Neural progenitor cell (in vitro differentiated cells): Measurements from ENCODE around the gene MRC2. TPM values are rescaled to one million over a fixed set of nuclear protein-coding genes. Genes with fewer than 3 reads are reported as not detected.

Experiments used
- DNase-seq: peaks from one replicate; pipeline ENCODE4 v3.0.0-alpha.2; 2016; ENCODE audit warnings: low spot score
- H2AFZ ChIP-seq: fragments of 200-600 bp; sonication (generic); replicated peaks from 2 replicates; pipeline ENCODE4 v1.6.1; 2016; ENCODE audit warnings: antibody characterized with exemption
- H3F3A ChIP-seq: fragments of 200-600 bp; sonication (generic); 2 replicates; pipeline ENCODE4 v1.6.1; 2016; ENCODE audit warnings: antibody characterized with exemption, low read depth
- H3K27ac ChIP-seq: fragments of 200-600 bp; sonication (generic); 2 replicates; pipeline ENCODE4 v1.5.1; 2016; ENCODE audit warnings: mild to moderate bottlenecking
- H3K27me3 ChIP-seq: fragments of 200-600 bp; sonication (generic); 2 replicates; pipeline ENCODE4 v1.6.1; 2016; ENCODE audit warnings: mild to moderate bottlenecking, moderate library complexity
- H3K36me3 ChIP-seq: fragments of 200-600 bp; sonication (generic); 2 replicates; pipeline ENCODE4 v1.5.1; 2016
- H3K4me1 ChIP-seq: fragments of 200-600 bp; sonication (generic); 2 replicates; pipeline ENCODE4 v1.6.1; 2016; ENCODE audit warnings: mixed run types
- H3K4me2 ChIP-seq: fragments of 200-600 bp; sonication (generic); 2 replicates; pipeline ENCODE4 v1.6.1; 2016
- H3K4me3 ChIP-seq: fragments of 200-600 bp; sonication (generic); 2 replicates; pipeline ENCODE4 v1.5.1; 2016
- H3K79me2 ChIP-seq: fragments of 200-600 bp; sonication (generic); 2 replicates; pipeline ENCODE4 v1.6.1; 2016; ENCODE audit warnings: low read depth
- H3K9ac ChIP-seq: fragments of 200-600 bp; sonication (generic); 2 replicates; pipeline ENCODE4 v1.6.1; 2016
- H3K9me3 ChIP-seq: fragments of 200-600 bp; sonication (generic); 2 replicates; pipeline ENCODE4 v1.5.1; 2016; ENCODE audit warnings: low read depth
- H4K20me1 ChIP-seq: fragments of 200-600 bp; sonication (generic); 2 replicates; pipeline ENCODE4 v1.6.1; 2016; ENCODE audit warnings: low read depth
- H3K27ac Mint-ChIP-seq: 3 replicates; pipeline ENCODE4 v1.8.0; 2021; ENCODE audit warnings: mixed read lengths
- H3K27me3 Mint-ChIP-seq: 2 replicates; pipeline ENCODE4 v1.8.0; 2022; ENCODE audit warnings: low read depth, mild to moderate bottlenecking, inconsistent platforms, moderate library complexity, mixed read lengths; ENCODE audit not compliant: insufficient read depth
- H3K36me3 Mint-ChIP-seq: 3 replicates; pipeline ENCODE4 v1.8.0; 2021; ENCODE audit warnings: mixed read lengths
- H3K4me1 Mint-ChIP-seq: 3 replicates; pipeline ENCODE4 v1.8.0; 2021; ENCODE audit warnings: mixed read lengths
- H3K4me3 Mint-ChIP-seq: 3 replicates; pipeline ENCODE4 v1.8.0; 2021; ENCODE audit warnings: mild to moderate bottlenecking, moderate library complexity, mixed read lengths
- H3K9me3 Mint-ChIP-seq: 3 replicates; pipeline ENCODE4 v1.8.0; 2020; ENCODE audit warnings: mixed read lengths
- EZH2 ChIP-seq: fragments of 200-600 bp; sonication (generic); IDR thresholded peaks from 2 replicates; pipeline ENCODE4 v1.6.1; 2017; ENCODE audit warnings: antibody characterized with exemption, mild to moderate bottlenecking, moderate library complexity
- EZH2phosphoT487 ChIP-seq: fragments of 200-600 bp; sonication (generic); IDR thresholded peaks from 2 replicates; pipeline ENCODE4 v1.6.1; 2017; ENCODE audit warnings: antibody characterized with exemption
- total RNA-seq: library from RNA; depleted of rRNA; stranded (reverse); fragments of >200 nt; gene quantifications from 2 replicates; pipeline ENCODE4 v1.2.3, GENCODE V29; 2015; ENCODE audit warnings: low replicate concordance
- TF ChIP-seq, protein P1 (sequence below): fragments of 200-600 bp; sonication (generic); IDR thresholded peaks from 2 replicates; pipeline ENCODE4 v1.5.1; 2017; ENCODE audit warnings: antibody characterized with exemption, mild to moderate bottlenecking

The MRC2 gene
- total RNA-seq, 1 donor from 2014 or later, result 24.6 TPM

DNA sequence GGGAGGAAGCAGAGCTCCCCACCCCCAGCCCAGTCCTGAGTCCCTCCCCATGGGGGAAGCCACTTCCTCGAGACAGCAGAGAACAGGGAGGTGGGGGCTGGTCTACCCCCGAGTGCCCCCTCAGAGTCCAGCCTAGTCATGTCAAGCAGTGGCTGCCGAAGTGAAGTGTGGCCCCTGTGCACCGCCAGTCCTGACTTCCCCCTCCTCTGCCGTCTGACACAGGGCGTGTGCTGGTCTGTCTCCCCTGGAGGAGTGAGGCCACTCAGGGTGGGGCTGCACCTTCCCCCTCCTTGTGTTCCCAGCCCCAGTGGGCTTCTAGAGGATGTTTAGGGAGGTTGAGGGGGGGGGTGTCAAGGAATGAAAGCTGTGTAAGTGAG lies 46.9 kb downstream of the MRC2 start:
- H3K27me3 ChIP-seq, result no peaks in the 10 kb centered on the region
- no peak overlapping the region for H3K27ac Mint-ChIP-seq
- H3K27me3 Mint-ChIP-seq, result no peaks in the 10 kb centered on the region
- no peaks in the 10 kb centered on the region for H4K20me1 ChIP-seq
- H3K9me3 ChIP-seq, result no peaks in the 10 kb centered on the region
- H3K79me2 ChIP-seq, result no peaks in the 10 kb centered on the region
- no peak overlapping the region for H3K4me3 ChIP-seq
- H3K4me1 Mint-ChIP-seq, result no peaks in the 10 kb centered on the region
- no peak overlapping the region for H3K4me3 Mint-ChIP-seq
- H3K4me2 ChIP-seq, result no peak overlapping the region
- no peaks in the 10 kb centered on the region for H3K4me1 ChIP-seq
- DNase-seq, result no peak
- no peaks in the 10 kb centered on the region for H3F3A ChIP-seq
- no peak overlapping the region for H3K27ac ChIP-seq
- TF ChIP-seq, protein P1, sequence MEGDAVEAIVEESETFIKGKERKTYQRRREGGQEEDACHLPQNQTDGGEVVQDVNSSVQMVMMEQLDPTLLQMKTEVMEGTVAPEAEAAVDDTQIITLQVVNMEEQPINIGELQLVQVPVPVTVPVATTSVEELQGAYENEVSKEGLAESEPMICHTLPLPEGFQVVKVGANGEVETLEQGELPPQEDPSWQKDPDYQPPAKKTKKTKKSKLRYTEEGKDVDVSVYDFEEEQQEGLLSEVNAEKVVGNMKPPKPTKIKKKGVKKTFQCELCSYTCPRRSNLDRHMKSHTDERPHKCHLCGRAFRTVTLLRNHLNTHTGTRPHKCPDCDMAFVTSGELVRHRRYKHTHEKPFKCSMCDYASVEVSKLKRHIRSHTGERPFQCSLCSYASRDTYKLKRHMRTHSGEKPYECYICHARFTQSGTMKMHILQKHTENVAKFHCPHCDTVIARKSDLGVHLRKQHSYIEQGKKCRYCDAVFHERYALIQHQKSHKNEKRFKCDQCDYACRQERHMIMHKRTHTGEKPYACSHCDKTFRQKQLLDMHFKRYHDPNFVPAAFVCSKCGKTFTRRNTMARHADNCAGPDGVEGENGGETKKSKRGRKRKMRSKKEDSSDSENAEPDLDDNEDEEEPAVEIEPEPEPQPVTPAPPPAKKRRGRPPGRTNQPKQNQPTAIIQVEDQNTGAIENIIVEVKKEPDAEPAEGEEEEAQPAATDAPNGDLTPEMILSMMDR, result no peak
- TF ChIP-seq EZH2 (no peak), EZH2phosphoT487 (no peak)
- no peaks in the 10 kb centered on the region for H3K9me3 Mint-ChIP-seq
- no peak overlapping the region for H3K9ac ChIP-seq
- H2AFZ ChIP-seq, result no peak overlapping the region
- no peaks in the 10 kb centered on the region for H3K36me3 ChIP-seq
- H3K36me3 Mint-ChIP-seq, result peaks cover 11% of the 10 kb centered on the region

DNA sequence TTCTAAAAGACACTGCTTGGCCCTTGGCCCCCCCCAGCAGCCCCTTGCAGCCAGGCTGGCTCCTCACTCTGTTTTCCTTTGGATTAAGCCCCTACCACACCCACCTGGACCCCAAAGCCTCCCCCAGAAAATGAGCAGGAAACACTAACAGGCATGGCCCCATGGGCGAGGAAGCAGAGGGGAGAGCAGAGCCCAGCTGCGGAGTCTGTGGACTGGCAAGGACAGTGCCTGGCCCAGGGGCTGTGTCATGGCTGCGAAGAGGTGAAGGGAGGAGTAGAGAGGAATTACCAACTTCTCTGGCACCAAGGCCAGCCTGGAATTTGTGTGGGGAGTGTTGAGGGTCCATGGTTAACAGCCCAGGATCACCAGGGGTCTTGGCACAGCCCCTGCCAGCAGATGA lies 47.4 kb downstream of the MRC2 start:
- Histone ChIP-seq H3K36me3 (no peaks in the 10 kb centered on the region), H3K9ac (no peak overlapping the region), H3K27ac (no peak overlapping the region), H3K4me2 (no peak overlapping the region), H3K27me3 (no peaks in the 10 kb centered on the region), H2AFZ (no peak overlapping the region), H3K79me2 (no peaks in the 10 kb centered on the region), H3K4me3 (no peak overlapping the region), H4K20me1 (no peaks in the 10 kb centered on the region), H3F3A (no peaks in the 10 kb centered on the region), H3K4me1 (no peaks in the 10 kb centered on the region), H3K9me3 (no peaks in the 10 kb centered on the region)
- H3K4me3 Mint-ChIP-seq, result no peak overlapping the region
- no peaks in the 10 kb centered on the region for H3K4me1 Mint-ChIP-seq
- peaks cover 11% of the 10 kb centered on the region for H3K36me3 Mint-ChIP-seq
- H3K27me3 Mint-ChIP-seq, result no peaks in the 10 kb centered on the region
- H3K27ac Mint-ChIP-seq, result no peak overlapping the region
- H3K9me3 Mint-ChIP-seq, result no peaks in the 10 kb centered on the region
- TF ChIP-seq EZH2phosphoT487, result no peak
- no peak for TF ChIP-seq EZH2
- TF ChIP-seq, protein P1, result no peak
- DNase-seq, result no peak

DNA sequence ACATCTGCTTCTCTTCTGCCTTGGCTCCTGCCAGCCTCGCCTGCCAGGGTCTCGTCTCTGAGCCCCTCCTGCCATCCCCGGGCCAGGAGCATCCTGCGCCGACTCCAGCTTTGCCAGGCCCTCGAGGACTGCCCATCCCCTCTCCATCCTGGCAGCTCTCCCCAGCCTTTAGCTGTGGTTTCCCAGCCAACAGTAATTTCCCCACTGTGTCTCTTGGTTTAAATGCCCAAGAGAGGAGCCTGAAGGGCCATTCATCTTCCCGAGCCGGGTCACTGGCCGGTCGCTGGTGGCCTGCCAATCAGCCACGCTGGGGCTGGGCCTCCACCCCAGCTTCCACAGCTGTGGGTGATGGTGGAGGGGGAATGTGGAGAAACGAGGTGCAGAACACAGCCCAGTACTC lies 47.8 kb downstream of the MRC2 start:
- Mint-ChIP-seq H3K27me3 (no peaks in the 10 kb centered on the region), H3K27ac (no peak overlapping the region), H3K4me3 (no peak overlapping the region), H3K36me3 (peaks cover 11% of the 10 kb centered on the region), H3K4me1 (no peaks in the 10 kb centered on the region), H3K9me3 (no peaks in the 10 kb centered on the region)
- H3K27ac ChIP-seq, result no peak overlapping the region
- H3K27me3 ChIP-seq, result no peaks in the 10 kb centered on the region
- no peaks in the 10 kb centered on the region for H4K20me1 ChIP-seq
- H3K4me1 ChIP-seq, result no peaks in the 10 kb centered on the region
- H3K4me2 ChIP-seq, result no peak overlapping the region
- H3K36me3 ChIP-seq, result no peaks in the 10 kb centered on the region
- no peak for TF ChIP-seq EZH2
- no peak for TF ChIP-seq EZH2phosphoT487
- TF ChIP-seq, protein P1, result no peak
- no peak overlapping the region for H3K9ac ChIP-seq
- no peak for DNase-seq
- H3K4me3 ChIP-seq, result no peak overlapping the region
- no peaks in the 10 kb centered on the region for H3K79me2 ChIP-seq
- H3K9me3 ChIP-seq, result no peaks in the 10 kb centered on the region
- no peak overlapping the region for H2AFZ ChIP-seq
- no peaks in the 10 kb centered on the region for H3F3A ChIP-seq

DNA sequence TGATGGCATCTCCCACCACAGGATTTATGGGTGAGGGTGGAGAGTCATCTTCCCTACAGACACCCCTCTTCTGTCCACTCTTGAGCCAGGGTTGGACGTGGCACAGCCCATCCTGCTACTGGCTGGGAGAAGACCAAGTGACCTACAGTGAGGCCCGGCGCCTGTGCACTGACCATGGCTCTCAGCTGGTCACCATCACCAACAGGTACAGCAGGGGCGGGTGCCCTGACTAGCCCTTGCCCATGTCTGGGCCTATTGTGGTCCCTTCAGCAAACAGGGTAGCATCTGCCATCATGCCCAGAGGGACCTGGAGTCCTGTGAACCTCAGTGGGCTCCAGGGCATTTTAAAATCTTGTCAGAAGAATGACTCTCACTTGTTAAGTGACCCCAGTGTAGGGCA lies 48.2 kb downstream of the MRC2 start:
- Histone ChIP-seq H3K9me3 (no peaks in the 10 kb centered on the region), H3K27me3 (no peaks in the 10 kb centered on the region), H4K20me1 (no peaks in the 10 kb centered on the region), H3K4me1 (no peaks in the 10 kb centered on the region), H2AFZ (no peak overlapping the region), H3K9ac (no peak overlapping the region), H3K27ac (no peak overlapping the region), H3F3A (no peaks in the 10 kb centered on the region), H3K36me3 (no peaks in the 10 kb centered on the region), H3K4me2 (no peak overlapping the region), H3K79me2 (no peaks in the 10 kb centered on the region), H3K4me3 (no peak overlapping the region)
- TF ChIP-seq EZH2phosphoT487 (no peak), EZH2 (no peak)
- TF ChIP-seq, protein P1, result no peak
- no peaks in the 10 kb centered on the region for H3K27me3 Mint-ChIP-seq
- no peaks in the 10 kb centered on the region for H3K4me1 Mint-ChIP-seq
- H3K4me3 Mint-ChIP-seq, result no peak overlapping the region
- no peak overlapping the region for H3K27ac Mint-ChIP-seq
- peaks cover 11% of the 10 kb centered on the region for H3K36me3 Mint-ChIP-seq
- DNase-seq, result no peak
- no peaks in the 10 kb centered on the region for H3K9me3 Mint-ChIP-seq
